K562 (cell line): Measurements from ENCODE around the gene MPV17L2. TPM values are rescaled to one million over a fixed set of nuclear protein-coding genes. Genes with fewer than 3 reads are reported as not detected.

Experiments used
- BRF2 ChIP-seq: IDR thresholded peaks from 3 replicates; pipeline ENCODE4 v1.6.1; 2011; ENCODE audit warnings: borderline replicate concordance, mild to moderate bottlenecking; ENCODE audit not compliant: insufficient read length, insufficient read depth
- CAMTA2 ChIP-seq: fragments of 250-450 bp; sonication (Bioruptor Pico); conservative IDR thresholded peaks from 2 replicates; pipeline ENCODE4 v1.5.1; 2022
- CGGBP1 ChIP-seq: fragments of 250-450 bp; sonication (Bioruptor Pico); IDR thresholded peaks from 2 replicates; pipeline ENCODE4 v1.9.0; 2021; ENCODE audit warnings: mild to moderate bottlenecking
- CREB1 ChIP-seq, 2 experiments: sonication (generic) in 1 of 2; formaldehyde crosslinking in 1 of 2; IDR thresholded peaks; 2 replicates each; pipeline versions ENCODE4 v1.6.1 to v1.8.0; 2012 to 2022; ENCODE audit warnings: inconsistent platforms in 1 of 2, mild to moderate bottlenecking in 1 of 2, missing genetic modification reagents in 1 of 2, moderate library complexity in 1 of 2
- FOXO4 ChIP-seq: fragments of 450-650 bp; formaldehyde crosslinking; IDR thresholded peaks from 2 replicates; pipeline ENCODE4 v1.4.0; 2020; ENCODE audit warnings: mild to moderate bottlenecking, moderate library complexity
- GABPA ChIP-seq: fragments of 200-800 bp; sonication (Bioruptor generic); conservative IDR thresholded peaks from 2 replicates; pipeline ENCODE4 v1.6.1; 2016; ENCODE audit warnings: low read depth, missing genetic modification characterization, missing compliant biosample characterization
- MTA1 ChIP-seq: fragments of 450-650 bp; IDR thresholded peaks from 2 replicates; pipeline ENCODE4 v1.6.1; 2017; ENCODE audit warnings: borderline replicate concordance
- NR2C2 ChIP-seq, 2 experiments: fragments of 200-800 bp in 1 of 2; sonication (Bioruptor generic) in 1 of 2; sonication (generic) in 1 of 2; formaldehyde crosslinking in 1 of 2; IDR thresholded peaks; 2 replicates each; pipeline versions ENCODE4 v1.6.1 to v1.8.0; 2016 to 2022; ENCODE audit warnings: mild to moderate bottlenecking in 1 of 2, missing compliant biosample characterization in 1 of 2, missing genetic modification characterization in 1 of 2, missing genetic modification reagents in 1 of 2
- NRF1 ChIP-seq, 2 experiments: fragments of 450-650 bp; IDR thresholded peaks in 1 of 2; conservative IDR thresholded peaks in 1 of 2; 2 replicates each; pipeline ENCODE4 v1.6.1; 2014; ENCODE audit warnings: mild to moderate bottlenecking in 2 of 2
- PHTF2 ChIP-seq: fragments of 250-450 bp; sonication (Bioruptor Pico); IDR thresholded peaks from 2 replicates; pipeline ENCODE4 v1.5.0; 2021; ENCODE audit warnings: mild to moderate bottlenecking
- REST ChIP-seq, 2 experiments: fragments of 450-650 bp; formaldehyde crosslinking in 1 of 2; IDR thresholded peaks; 2 replicates each; pipeline versions ENCODE4 v1.4.0 to v1.6.1; 2014 to 2020; ENCODE audit warnings: mild to moderate bottlenecking in 2 of 2, borderline replicate concordance in 1 of 2, low read depth in 1 of 2
- RHOXF2B ChIP-seq: fragments of 250-450 bp; sonication (Bioruptor Pico); conservative IDR thresholded peaks from 2 replicates; pipeline ENCODE4 v1.5.1; 2021
- TAF15 ChIP-seq: fragments of 200-400 bp; formaldehyde crosslinking; IDR thresholded peaks from 2 replicates; pipeline ENCODE4 v1.6.1; 2017; ENCODE audit warnings: mild to moderate bottlenecking, low read depth, low read length, moderate library complexity
- ZNF146 ChIP-seq: IDR thresholded peaks from one replicate; pipeline ENCODE4 v1.6.1; 2018; ENCODE audit warnings: missing compliant biosample characterization; ENCODE audit not compliant: unreplicated experiment
- ZNF232 ChIP-seq: sonication (generic); formaldehyde crosslinking; IDR thresholded peaks from 2 replicates; pipeline ENCODE4 v1.8.0; 2022; ENCODE audit warnings: mild to moderate bottlenecking, missing genetic modification reagents
- polyA plus RNA-seq, 8 experiments: library from polyadenylated mRNA; depleted of rRNA in 4 of 8; stranded (reverse) in 5 of 8; unstranded in 3 of 8; fragments of >200 nt; fragmentation: Nextera tagmentation in 2 of 8; fragmentation: Illumina TruSeq in 1 of 8; extraction: Ambion mirVana in 2 of 8; extraction: Trizol in 1 of 8; gene quantifications; 2 replicates each; pipeline versions ENCODE4 v1.2.1 to v1.2.3, GENCODE V29; 2011 to 2014; ENCODE audit warnings: inconsistent platforms in 1 of 8, missing spikeins in 1 of 8
- total RNA-seq, 7 experiments: library from RNA; depleted of rRNA in 6 of 7; stranded (reverse); fragments of >200 nt in 6 of 7; fragmentation: Illumina TruSeq in 2 of 7; extraction: Trizol in 2 of 7; gene quantifications; 2 replicates each; pipeline versions ENCODE4 v1.2.1 to v1.2.3, GENCODE V29; 2011 to 2021; ENCODE audit warnings: low replicate concordance in 1 of 7

MPV17L2 gene
- total and polyA plus RNA-seq, 9 of the 15 experiments (the other 6 are each of a cell fraction or from before 2014, with no cell fraction given): 10.6 to 60.2 (median 28.5) TPM

- no peak for TF ChIP-seq REST (IDR thresholded peaks at IDR 0.05; ENCODE audit: borderline replicate concordance)
- 0 out of 2 replicates have a peak, but pooled peaks have one; percentile 19 for TF ChIP-seq REST (CRISPR knock-in tag; IDR thresholded peaks at IDR 0.05; ENCODE audit: low read depth)
- TF ChIP-seq CREB1 (IDR thresholded peaks at IDR 0.05): no peak
- no peak for TF ChIP-seq CREB1 (CRISPR knock-in tag; IDR thresholded peaks at IDR 0.05)
- no peak for TF ChIP-seq ZNF232 (CRISPR knock-in tag)
- TF ChIP-seq RHOXF2B: no peak
- no peak for TF ChIP-seq NRF1 (conservative IDR thresholded peaks at IDR 0.05 in 1 of 2, IDR thresholded peaks at IDR 0.05 in 1 of 2)
- no peak for TF ChIP-seq TAF15
- TF ChIP-seq CAMTA2: no peak
- no peak for TF ChIP-seq CGGBP1 (CRISPR knock-in tag)
- no peak for TF ChIP-seq ZNF146 (CRISPR knock-in tag)
- no peak for TF ChIP-seq FOXO4 (CRISPR knock-in tag)
- no peak for TF ChIP-seq PHTF2 (CRISPR knock-in tag)
- TF ChIP-seq GABPA (tag): peak; percentile 53
- no peak for TF ChIP-seq BRF2
- TF ChIP-seq MTA1: 0 out of 2 replicates have a peak, but pooled peaks have one; percentile 38
- TF ChIP-seq NR2C2 (CRISPR knock-in tag; IDR thresholded peaks at IDR 0.05): no peak
- 0 out of 2 replicates have a peak, but pooled peaks have one; percentile 26 for TF ChIP-seq NR2C2 (tag; IDR thresholded peaks at IDR 0.05)
Measured at GRCh38 chr19:18204394-18205199, 11.6 kb downstream of the MPV17L2 start (continued).
